ENCODE results near the gene REEP1.

Gene REEP1

GRCh38 chr2:86284987-86285386, 52.4 kb downstream of the REEP1 start:
- in situ Hi-C loops (cut with HindIII; ENCODE audit: low sequenced_read_pairs): no loop called here

- in situ Hi-C loops (cut with HindIII; ENCODE audit: low sequenced_read_pairs): no loop called here
These were observed 53.0 kb downstream of the REEP1 start for GRCh38 chr2:86284401-86284841.

GRCh38 chr2:86283411-86284030, 53.9 kb downstream of the REEP1 start:
- in situ Hi-C loops (cut with HindIII; ENCODE audit: low sequenced_read_pairs): no loop called here

GRCh38 chr2:86281066-86281700, 56.2 kb downstream of the REEP1 start:
- in situ Hi-C loops (cut with HindIII; ENCODE audit: low sequenced_read_pairs): no loop called here

- in situ Hi-C loops (cut with HindIII; ENCODE audit: low sequenced_read_pairs): no loop called here
These were observed 57.2 kb downstream of the REEP1 start for GRCh38 chr2:86280191-86280667.

- in situ Hi-C loops (cut with HindIII; ENCODE audit: low sequenced_read_pairs): no loop called here
These were observed 61.5 kb downstream of the REEP1 start for GRCh38 chr2:86275962-86276361.

- in situ Hi-C loops (cut with HindIII; ENCODE audit: low sequenced_read_pairs): no loop called here
These were observed 62.0 kb downstream of the REEP1 start for GRCh38 chr2:86275384-86275799.

GRCh38 chr2:86274918-86275275, 62.5 kb downstream of the REEP1 start:
- in situ Hi-C loops (cut with HindIII; ENCODE audit: low sequenced_read_pairs): no loop called here

GRCh38 chr2:86274265-86274917, 63.0 kb downstream of the REEP1 start:
- in situ Hi-C loops (cut with HindIII; ENCODE audit: low sequenced_read_pairs): no loop called here

- in situ Hi-C loops (cut with HindIII; ENCODE audit: low sequenced_read_pairs): no loop called here
These were observed 65.3 kb downstream of the REEP1 start for GRCh38 chr2:86272111-86272510.

GRCh38 chr2:86271248-86271647, 66.2 kb downstream of the REEP1 start:
- in situ Hi-C loops (cut with HindIII; ENCODE audit: low sequenced_read_pairs): no loop called here

GRCh38 chr2:86263956-86264355, 73.5 kb downstream of the REEP1 start:
- in situ Hi-C loops (cut with HindIII; ENCODE audit: low sequenced_read_pairs): no loop called here

GRCh38 chr2:86260978-86261377, 76.4 kb downstream of the REEP1 start:
- in situ Hi-C loops (cut with HindIII; ENCODE audit: low sequenced_read_pairs): no loop called here

GRCh38 chr2:86258106-86258505, 79.3 kb downstream of the REEP1 start:
- in situ Hi-C loops (cut with HindIII; ENCODE audit: low sequenced_read_pairs): no loop called here

- in situ Hi-C loops (cut with HindIII; ENCODE audit: low sequenced_read_pairs): no loop called here
These were observed 80.4 kb downstream of the REEP1 start for GRCh38 chr2:86256982-86257381.

GRCh38 chr2:86256300-86256699, 81.1 kb downstream of the REEP1 start:
- in situ Hi-C loops (cut with HindIII; ENCODE audit: low sequenced_read_pairs): no loop called here

- in situ Hi-C loops (cut with HindIII; ENCODE audit: low sequenced_read_pairs): no loop called here
These were observed 82.6 kb downstream of the REEP1 start for GRCh38 chr2:86254576-86255538.

GRCh38 chr2:86253424-86253823, 84.0 kb downstream of the REEP1 start:
- in situ Hi-C loops (cut with HindIII; ENCODE audit: low sequenced_read_pairs): no loop called here

GRCh38 chr2:86251840-86252266, 85.6 kb downstream of the REEP1 start:
- in situ Hi-C loops (cut with HindIII; ENCODE audit: low sequenced_read_pairs): no loop called here

- in situ Hi-C loops (cut with HindIII; ENCODE audit: low sequenced_read_pairs): no loop called here
These were observed 87.6 kb downstream of the REEP1 start for GRCh38 chr2:86249579-86250391.

Data from DLD1 (cell line).